ENCODE data around the gene EIF4EBP3.

EIF4EBP3 gene

DNA sequence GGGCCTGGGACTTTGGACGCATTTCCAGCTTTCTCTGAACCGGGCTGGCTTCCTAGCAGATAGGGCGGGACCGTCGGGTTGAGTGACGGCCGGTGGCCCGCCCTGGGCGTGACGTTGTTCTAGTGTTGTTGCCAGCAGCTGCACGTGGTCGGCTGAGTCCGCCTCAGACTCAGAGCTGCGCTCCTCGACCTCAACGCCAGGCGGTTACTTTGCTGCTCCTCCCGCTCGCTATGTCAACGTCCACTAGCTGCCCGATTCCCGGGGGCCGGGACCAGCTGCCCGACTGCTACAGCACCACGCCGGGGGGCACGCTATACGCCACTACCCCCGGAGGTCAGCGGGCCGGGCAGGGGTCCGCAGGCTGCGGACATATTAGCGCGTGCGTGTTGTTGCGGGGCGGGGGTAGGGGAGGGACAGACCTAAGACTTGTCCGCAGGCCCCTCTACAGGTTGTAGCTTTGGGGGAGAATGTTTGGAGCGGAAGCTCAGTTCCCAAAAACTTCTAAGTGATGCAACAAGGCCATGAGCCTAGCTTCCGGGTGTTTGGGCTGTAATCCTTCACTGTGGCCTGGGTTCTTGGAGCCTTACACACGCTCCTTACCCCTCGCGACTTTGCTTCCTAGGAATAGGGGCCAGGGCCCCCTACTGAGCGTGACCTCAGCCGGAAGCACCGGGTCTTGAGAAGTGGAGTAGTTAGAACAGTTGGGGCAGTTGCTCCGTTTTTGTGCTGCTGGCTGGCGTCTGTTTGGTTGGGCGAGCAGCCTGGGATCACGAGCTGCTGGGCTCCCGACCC, at the start of gene EIF4EBP3:
Gene EIF4EBP3, plus strand, starts transcription at position 155 of the 792 bp plus-strand sequence. Its CDS starts 76 bp downstream, at position 231.
- DNase-seq = peak; percentile 11

DNA sequence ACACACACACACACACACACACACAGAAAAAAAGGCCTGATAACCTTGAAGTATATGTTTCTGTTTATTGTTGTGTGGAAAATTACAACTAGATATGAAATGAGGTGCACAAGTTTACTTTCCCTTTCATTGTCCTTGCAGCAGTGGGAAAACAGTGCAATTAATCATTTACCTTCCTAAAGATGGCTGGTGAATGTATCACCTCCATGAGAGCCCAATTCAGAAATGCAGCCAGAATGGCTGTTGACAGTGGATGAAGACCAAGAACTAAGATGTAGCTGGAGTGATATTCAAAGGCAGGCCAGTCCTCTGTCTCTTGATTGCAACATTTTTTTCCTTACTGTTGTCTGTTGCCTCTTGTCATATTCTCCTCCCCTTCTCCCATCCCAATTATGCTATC, 49.6 kb upstream of the EIF4EBP3 start:
- DNase-seq = no peak

DNA sequence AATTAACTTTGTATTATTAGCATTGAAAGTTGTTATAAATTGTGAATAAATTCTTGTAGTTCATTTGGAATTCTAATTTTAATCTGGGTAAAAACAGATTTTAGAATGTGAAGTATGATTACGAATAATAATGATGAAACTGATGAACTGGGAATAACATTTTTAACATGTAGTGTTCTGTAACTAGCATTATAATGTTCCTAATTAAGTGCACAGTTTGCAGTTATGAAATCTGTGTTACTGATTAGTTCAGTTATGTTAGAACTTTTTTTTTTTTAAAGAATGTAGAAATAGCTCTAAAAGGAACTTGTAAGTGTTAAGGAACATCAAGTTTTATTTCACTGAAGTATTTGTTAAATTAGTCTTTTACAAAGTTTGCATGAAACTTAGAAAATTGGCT, 48.9 kb upstream of the EIF4EBP3 start:
- DNase-seq = no peak

DNA sequence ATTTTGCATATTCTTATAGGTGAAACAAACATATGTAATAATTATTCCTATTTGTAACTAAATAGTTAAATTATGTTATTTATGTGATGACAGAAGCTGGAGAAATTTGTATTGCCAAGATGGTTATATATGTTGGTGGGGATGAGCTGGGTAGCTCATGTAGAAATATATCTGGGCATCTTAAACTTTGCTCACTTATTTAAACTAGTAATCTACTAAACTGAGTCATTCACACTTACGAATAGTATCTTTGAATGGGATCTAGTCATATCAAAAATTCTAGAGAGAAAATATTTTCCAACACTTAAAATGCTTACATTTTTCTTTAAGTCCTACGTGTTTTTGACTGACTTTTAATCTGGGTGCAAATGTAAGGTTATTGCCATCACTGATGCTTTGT, 44.6 kb upstream of the EIF4EBP3 start:
- DNase-seq = no peak

DNA sequence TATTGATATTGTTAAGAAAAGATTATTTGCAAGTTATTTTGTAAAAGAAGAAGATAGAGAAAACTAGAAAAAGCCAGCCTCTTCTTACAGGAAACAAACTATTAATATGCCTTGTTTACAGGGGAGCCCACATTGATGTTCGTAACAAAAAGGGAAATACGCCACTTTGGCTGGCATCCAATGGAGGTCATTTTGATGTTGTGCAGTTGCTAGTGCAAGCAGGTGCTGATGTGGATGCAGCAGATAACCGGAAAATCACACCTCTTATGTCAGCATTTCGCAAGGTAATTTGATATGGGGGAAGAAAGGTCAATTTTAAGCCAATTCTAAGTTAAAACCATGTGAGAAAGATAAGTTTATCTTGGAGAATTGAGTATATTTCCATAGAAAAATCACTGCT, 37.6 kb upstream of the EIF4EBP3 start:
- no peak for DNase-seq

DNA sequence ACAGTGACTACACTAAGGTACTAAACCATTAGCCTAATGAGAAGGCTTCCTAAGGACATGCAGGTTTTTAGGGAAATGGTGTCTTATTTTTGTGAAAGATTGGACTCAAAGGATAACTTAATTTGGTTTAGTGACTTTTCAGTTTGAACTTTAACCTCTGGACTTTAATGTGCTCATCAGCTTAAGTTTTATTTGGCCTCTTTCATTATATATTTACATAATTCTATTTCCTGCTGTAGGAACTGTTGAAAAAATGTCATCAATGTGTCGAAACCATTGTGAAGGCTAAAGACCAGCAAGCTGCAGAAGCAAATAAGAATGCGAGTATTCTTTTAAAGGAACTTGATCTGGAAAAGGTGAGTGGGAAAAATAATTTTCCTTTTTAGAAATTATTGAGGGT, 34.3 kb upstream of the EIF4EBP3 start:
- no peak for DNase-seq

DNA sequence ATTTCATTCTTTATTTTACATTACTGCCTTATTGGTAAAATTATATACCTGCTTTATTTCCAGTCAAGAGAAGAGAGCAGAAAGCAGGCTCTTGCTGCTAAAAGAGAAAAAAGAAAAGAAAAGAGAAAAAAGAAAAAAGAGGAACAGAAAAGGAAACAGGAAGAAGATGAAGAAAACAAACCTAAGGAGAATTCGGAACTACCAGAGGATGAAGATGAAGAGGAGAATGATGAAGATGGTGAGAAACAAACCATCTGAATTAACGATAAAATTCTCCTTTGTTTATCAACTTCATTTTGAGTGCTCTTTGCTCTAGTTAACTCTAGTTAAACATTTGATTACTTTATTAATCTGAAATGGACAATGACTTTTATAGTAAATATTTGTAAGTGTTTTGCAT, 23.5 kb upstream of the EIF4EBP3 start:
- DNase-seq = no peak

DNA sequence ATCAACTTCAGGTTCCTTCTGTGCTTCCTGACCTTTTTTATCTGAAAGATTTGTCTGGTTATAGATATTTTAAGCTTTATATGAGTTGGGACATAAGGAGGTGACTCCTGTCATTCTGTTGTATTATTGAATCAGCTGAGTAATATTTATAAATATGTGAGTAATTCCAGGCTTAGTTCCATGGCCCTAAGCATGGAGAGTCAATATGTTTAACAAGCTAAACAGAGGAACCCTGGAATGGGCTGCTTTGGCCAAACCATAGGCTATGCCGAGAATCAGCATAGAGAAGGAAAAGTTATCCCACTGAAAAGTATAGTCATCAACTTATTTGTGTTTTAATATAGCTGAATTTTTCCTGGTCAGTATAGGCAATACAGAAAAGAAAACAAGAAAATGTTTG, 7.2 kb upstream of the EIF4EBP3 start:
- DNase-seq = no peak

DNA sequence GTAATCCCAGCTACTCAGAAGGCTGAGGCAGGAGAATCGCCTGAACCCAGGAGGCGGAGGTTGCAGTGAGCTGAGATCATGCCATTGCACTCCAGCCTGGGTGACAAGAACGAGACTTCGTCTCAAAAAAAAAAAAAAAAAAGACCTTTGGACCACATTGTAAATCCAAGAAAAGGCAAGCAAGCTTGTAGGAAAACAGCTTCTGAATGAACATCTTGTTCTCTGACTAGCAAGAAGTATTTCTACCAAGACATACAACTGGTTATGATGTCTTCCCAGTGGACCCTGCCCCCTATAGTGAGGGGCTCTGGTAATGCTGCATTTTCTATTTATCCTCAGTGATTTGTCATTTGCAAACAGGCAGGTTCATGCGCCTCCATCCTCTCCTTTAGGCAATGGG, 4.5 kb upstream of the EIF4EBP3 start:
- DNase-seq = no peak

DNA sequence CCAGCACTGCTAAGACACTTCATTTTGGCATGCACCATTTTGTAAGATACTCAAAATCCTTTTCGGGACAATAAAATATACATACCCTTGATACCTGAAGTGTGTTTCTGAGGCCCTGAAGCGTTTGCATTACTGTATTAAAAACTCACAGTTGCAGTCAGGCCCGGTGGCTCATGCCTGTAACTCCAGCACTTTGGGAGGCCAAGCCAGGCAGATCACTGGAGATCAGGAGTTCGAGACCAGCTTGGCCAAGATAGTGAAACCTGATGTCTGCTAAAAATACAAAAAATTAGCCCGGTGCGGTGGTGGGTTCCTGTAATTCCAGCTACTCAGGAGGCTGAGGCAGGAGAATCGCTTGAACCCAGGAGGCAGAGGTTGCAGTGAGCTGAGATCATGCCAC, 2.5 kb upstream of the EIF4EBP3 start:
- DNase-seq = no peak

DNA sequence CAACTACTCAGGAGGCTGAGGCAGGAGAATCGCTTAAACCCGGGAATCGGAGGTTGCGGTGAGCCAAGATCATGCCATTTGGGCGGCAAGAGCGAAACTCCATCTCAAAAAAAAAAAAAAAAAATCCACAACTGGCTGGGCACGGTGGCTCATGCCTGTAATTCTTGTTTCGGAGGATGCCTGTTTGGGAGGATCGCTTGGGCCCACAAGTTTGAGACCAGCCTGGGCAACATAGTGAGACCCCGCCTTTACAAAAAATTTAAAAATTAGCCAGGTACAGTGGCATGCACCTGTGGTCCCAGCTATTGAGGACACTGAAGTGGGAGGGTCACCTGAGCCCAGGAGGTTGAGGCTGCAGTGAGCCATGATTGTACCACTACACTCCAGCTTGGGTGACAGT, 1.9 kb upstream of the EIF4EBP3 start:
- no peak for DNase-seq

DNA sequence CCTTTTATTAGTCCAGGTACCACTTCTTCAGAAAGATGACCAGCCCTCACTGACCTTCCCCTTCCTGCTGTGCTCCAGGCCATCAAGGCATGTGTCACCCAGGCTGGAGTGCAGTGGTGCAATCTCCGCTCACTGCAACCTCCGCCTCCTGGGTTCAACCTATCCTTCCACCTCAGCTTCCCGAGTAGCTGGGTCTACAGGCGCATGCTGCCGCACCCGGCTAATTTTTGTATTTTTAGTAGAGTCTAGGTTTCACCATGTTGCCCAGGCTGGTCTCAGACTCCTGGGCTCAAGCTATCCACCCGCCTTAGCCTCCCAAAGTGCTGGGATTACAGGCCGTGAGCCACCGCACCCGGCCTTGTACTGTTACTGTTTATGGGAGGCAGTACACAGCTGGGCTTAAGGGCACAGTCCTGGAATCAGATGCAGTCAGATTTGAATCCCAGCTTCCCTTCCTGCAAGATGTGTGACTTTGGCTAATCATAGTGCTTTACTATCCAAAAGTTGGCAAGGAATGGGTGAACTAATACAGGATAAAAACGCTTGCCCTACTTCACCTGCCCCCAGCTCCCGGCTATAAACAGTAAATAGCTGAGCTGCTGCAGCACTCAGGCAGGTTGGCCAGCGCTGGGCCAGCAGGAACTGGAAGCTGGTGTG, 483 bp upstream of the EIF4EBP3 start:
- no peak for DNase-seq

DNA sequence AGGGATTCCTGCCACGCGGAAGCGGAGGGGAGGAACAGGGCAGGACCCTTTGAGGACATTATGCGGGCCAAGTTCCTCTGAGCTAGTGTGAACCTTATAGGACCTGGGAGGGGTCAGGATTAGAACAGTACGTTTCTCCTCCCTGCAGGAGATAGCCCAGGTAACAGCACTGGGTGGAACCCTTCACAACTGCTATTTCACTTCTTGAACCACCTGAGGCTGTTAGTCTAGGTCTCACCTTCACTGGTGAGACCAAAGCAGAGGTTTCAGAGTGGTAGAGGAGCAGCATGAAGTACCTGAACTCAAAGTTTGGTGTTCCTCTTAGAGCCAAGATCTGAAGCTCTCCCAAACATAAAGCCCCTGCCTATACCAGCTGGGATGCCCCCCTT, 832 bp downstream of the EIF4EBP3 start:
- no peak for DNase-seq

DNA sequence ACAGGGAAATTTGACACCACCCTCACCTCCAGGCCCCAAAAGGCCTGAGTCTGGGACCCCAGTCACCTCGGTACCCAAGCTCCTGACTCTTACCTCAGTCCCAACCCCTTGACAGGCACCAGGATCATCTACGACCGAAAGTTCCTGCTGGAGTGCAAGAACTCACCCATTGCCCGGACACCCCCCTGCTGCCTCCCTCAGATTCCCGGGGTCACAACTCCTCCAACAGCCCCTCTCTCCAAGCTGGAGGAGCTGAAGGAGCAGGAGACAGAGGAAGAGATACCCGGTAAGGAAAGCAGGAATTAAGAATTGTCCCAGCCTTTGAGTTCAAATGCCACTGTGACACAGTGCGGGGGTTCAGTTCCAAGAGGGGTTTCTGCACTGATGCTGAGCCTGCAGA, 1.3 kb downstream of the EIF4EBP3 start:
- DNase-seq = no peak

DNA sequence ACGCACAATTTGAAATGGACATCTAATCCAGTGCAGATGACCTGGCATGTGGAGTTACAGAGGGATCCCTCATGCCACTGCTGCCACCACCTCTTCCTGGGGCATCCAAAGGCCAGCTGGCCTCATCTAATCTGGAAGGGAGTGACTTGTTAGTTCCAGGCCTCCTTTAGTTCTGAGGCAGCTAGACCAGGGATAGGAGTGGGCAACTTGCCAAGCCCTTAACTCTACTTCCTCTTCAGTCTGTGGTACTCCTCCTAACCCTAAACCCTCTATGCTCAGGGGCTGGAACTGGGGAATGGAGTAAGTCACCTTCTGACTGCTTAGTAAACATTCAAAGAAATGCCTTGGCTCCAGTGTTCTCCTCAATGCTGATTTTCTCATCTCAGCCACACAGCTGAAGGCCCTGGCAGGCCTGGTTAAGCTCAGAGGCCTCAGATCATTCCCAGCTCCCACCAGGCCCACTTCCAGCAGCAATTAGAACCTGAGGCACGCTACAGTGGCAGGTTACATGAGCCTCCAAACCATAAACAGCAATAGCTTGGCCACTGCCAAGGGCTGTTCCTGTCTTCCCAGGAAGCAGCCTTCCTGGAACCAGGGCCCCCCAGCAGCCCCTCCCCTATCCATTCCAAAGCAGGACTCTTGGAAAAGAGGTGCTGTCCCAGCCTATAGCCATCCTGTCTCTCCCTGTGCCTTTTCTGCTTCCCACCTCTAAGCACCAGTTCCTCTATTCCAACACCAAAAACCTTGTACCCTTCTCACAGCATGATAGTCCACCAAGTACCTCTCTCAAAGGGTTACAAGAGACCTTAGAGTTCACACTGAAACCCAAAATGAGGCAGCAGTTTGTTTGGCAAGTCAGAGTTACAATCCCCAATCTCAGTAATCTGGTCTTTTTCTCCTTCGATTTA, 2.0 kb downstream of the EIF4EBP3 start:
- DNase-seq = no peak

DNA sequence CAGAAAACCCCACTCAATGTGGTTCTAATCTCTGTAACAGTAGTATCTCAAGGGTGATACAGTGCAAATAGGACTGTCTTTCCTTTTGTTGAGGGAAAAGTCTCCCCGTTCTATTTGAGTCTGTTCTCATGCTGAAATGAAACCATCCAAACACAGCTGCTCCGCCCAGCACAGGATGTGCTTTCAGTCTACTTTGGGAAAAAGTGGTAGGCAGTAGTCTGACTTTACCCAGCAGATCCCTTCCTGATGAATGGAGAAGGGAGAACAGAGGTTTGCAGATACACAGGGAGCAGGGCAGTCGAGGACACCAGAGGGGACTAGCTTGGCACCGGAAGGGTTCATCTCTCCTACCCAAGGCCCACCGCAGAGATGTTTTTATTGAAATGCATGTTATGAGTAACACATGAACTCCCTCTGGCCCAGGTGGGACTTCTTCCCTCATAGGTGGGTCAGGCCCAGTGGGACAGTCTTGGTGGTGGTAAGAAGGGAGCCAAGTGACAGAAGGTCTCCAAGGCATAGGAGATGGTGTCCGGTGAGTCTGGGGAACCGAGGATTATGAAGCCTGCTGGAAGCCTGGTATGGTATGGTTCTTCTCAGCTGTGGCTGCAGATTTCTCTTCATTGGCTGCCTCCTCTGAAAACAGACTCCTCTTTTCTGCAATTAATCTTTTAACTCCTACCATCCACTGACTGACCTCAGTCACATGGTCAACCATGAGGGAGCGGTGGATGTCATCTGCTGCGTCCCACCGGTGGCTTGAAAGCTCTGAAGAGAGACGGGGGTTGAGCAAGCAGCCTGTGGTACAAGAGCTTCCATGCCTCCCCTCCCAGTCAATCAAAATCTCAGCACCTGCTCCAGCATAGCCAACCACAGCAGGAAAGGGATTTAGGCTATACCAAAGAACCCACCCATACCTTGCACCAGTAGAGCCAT, 3.0 kb downstream of the EIF4EBP3 start:
- DNase-seq = no peak

DNA sequence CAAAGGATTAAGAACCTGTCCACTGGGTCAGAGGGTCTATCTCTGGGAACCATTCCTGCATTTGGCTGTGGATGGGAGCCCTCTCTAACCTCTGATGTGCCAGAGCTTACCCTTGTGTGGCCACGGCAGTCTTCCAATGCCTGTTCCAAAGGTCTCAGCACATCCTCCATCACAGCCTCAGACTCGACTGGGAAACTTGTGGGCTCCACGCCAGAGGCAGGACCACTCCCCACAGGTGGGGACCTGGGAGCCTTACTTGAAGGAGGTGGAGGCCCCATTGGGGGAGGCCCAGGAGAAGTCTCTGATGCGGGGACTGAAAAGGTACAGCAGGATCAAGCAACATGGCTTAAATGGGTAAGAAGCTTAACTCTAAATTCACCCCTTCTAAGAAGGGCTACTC, 4.4 kb downstream of the EIF4EBP3 start:
- no peak for DNase-seq

DNA sequence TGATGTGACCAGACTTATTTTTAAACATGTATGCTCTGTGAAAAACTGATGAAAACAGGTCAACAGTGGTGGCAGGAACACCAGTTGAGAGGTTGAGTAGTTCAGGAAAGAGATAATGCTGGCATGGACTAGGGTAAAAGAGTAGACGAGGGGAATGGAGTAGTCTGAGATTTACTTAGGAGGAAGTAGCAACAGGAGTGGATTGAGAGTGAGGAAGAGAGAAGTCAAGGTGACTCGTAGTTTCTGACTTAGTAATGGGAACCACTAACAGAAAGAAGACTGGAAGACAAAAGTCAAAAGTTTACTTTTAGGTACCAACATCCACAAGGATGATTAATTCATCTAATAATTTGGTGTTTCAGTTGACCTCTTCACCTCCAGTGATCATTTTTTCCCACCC, 6.2 kb downstream of the EIF4EBP3 start:
- no peak for DNase-seq

DNA sequence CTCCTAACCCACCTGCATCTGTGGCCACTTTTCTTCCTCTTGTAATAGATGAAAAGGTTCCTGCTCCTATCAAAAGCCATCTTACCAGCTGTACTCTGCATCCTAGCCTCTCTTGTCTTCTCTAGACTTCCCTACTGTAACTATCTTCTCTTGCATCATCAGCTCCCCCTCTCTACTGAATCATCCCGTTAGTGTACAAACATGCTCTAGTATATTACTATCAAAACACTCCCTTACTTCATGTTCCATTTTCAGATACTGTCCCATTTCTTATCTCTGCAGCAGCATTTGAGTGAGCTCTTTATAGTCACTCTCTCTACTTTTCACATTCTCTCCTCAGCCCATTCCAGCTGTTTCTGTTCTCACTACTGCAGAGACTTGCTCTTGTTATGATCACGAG, 7.0 kb downstream of the EIF4EBP3 start:
- DNase-seq = no peak

DNA sequence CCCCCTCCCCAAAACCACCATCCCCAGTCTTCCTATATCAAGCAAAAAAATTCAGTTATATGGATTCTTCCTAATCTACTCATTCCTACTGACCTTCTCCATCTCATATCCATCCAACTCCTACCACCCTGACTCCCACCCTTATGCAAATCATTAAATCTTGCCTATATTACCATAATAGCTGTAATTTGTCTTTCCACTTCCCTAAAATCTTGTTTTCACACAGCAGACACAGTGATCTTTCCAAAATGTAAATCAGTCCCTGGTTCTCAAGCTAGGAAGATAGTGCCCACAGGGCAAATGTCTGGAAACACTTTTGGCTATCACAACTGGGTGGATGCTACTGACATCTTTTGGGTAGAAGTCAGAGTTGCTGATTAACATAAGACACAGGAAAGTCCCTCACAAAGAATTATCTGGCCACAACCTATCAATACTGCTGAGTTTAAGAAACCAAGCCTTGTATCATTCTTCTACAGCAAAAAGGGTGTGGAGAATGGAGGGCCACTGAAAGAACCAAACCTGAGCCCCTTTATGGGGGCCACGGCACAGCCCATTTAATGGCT, 8.4 kb downstream of the EIF4EBP3 start:
- DNase-seq = no peak

DNA sequence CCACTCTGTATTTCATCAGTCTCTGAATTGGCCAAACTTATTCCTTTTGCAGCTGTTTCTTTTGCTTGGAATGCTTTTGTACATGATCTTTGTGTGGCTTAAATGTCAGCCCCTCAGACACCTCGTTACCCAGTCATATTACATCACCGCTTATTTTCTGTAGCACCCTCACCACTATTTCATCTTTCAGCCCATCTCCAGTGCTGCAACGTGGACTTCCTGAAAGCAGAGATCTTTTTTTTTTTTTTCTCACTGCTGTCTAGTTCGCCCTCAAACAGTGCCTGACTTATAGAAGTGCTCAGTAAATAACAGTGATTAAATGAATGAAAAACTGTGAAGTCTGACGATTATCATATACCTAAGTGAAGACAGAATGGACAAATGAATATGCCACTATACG, 9.0 kb downstream of the EIF4EBP3 start:
- no peak for DNase-seq

DNA sequence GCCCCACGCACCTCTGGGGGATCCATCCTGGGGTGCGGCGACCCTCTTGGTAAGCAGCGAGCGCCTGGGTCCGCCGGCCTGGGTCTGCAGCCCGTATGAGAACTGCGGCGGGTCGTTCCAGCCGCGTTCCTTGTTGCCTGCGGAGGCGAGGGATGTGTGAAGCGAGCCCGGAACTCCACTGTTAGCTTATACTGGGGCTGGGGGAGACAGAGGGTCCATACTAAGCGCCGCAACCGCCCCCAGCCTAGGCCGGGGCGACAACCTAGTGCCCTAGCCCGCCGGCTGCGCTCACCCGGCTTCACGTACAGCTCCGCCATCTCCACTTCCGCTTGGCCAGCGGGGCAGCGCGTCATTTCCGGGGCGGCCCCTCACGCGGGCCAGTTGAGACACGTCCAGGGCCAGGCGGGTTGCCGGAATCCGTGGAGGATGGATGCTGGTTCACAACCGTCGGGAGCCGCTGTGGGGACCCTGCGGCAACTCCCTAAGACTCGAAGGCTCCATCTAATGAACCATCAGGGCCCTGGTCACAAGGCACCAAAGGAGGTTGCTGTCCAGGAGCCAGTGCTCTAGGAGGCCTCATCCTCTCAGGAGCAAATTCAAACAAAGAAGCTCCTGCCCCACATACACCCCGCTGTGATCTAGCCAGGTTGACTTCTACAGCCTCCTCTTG, 9.8 kb downstream of the EIF4EBP3 start, which contains the start of gene SRA1:
Gene SRA1, minus strand, starts transcription at position 338 of the 670 bp plus-strand sequence. Its CDS starts 21 bp downstream, at position 317.
- DNase-seq = peak; percentile 26
